Smooth muscle cell of the brain vasculature (primary cell): ENCODE measurements around the gene GANAB.
"Not testable (repeated sequence)": the region's sequence is repeated elsewhere in the genome, so short reads cannot be mapped to it uniquely, and the experiment has no call there.

ENCODE experiments used
- DNase-seq: peaks from one replicate; pipeline ENCODE4 v3.0.0-alpha.2; 2012; ENCODE audit warnings: low read depth, low spot score

Gene GANAB

GRCh38 chr11:62601372-62602140 is 44.9 kb downstream of the GANAB start, which contains the start of gene MTA2:
Gene MTA2 (minus strand): TSS chr11:62601865. CDS start chr11:62601450, 415 bp downstream.
- DNase-seq: peak; percentile 96

- DNase-seq: no peak
Measured at GRCh38 chr11:62601122-62601371, 45.4 kb downstream of the GANAB start.

- no peak for DNase-seq
Measured at GRCh38 chr11:62600367-62601121, 45.9 kb downstream of the GANAB start.

GRCh38 chr11:62599901-62600300 is 46.5 kb downstream of the GANAB start:
- no peak for DNase-seq

- DNase-seq: peak; percentile 94
Measured at GRCh38 chr11:62599069-62599696, 47.2 kb downstream of the GANAB start.

- no peak for DNase-seq
Measured at GRCh38 chr11:62595124-62595523, 51.3 kb downstream of the GANAB start.

- DNase-seq: no peak
Measured at GRCh38 chr11:62593434-62594044, 52.9 kb downstream of the GANAB start.

- no peak for DNase-seq
Measured at GRCh38 chr11:62592989-62593421, 53.4 kb downstream of the GANAB start.

- DNase-seq: no peak
Measured at GRCh38 chr11:62592146-62592815, 54.1 kb downstream of the GANAB start.

GRCh38 chr11:62591448-62592145 is 54.8 kb downstream of the GANAB start, which contains the start of gene TUT1:
Gene TUT1 (minus strand): TSS chr11:62591523. CDS start chr11:62591485, 38 bp downstream.
- DNase-seq: peak; percentile 97

- no peak for DNase-seq
Measured at GRCh38 chr11:62588966-62589637, 57.3 kb downstream of the GANAB start.

GRCh38 chr11:62585356-62585755 is 61.1 kb downstream of the GANAB start:
- DNase-seq: not testable (repeated sequence)

- DNase-seq: not testable (repeated sequence)
Measured at GRCh38 chr11:62581735-62582134, 64.7 kb downstream of the GANAB start.

GRCh38 chr11:62580959-62581715 is 65.3 kb downstream of the GANAB start:
- DNase-seq: no peak

- no peak for DNase-seq
Measured at GRCh38 chr11:62579252-62579651, 67.2 kb downstream of the GANAB start.

- DNase-seq: no peak
Measured at GRCh38 chr11:62578541-62578940, 67.9 kb downstream of the GANAB start.

- DNase-seq: no peak
Measured at GRCh38 chr11:62577046-62577714, 69.2 kb downstream of the GANAB start.

GRCh38 chr11:62575837-62576236 is 70.6 kb downstream of the GANAB start:
- DNase-seq: no peak

- no peak for DNase-seq
Measured at GRCh38 chr11:62575156-62575555, 71.3 kb downstream of the GANAB start.
